Fibroblast of upper back skin (primary cell): ENCODE data around the gene RNF207.

ENCODE experiments used
- DNase-seq: peaks from one replicate; pipeline ENCODE4 v3.0.0-alpha.2; 2013

Gene RNF207

GRCh38 chr1:6269720-6270400 lies 63.9 kb downstream of the RNF207 start:
- DNase-seq = no peak

DNA sequence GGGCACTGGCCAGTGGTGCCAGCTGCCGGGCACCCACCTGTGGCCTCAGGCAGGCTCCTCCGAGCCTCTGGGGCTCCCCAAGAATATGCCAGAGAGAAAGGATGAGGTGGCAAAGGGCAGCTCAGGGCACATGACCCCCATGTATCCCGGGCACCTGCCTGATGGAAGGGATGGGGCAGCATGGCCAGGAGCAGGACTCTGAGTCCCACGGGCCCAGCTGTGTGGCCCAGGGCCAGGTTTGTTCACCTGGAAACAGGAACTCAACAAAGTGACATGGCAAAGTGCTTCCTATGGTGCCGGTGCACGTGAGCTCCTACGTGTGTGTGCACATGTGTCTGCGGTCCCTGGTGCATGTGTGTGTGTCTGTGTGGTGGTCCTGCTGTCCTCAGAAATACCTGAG lies 64.5 kb downstream of the RNF207 start:
- DNase-seq = no peak
